Measurements from ENCODE around the gene SLC13A2.

GRCh38 chr17:28491286-28491685 lies 17.8 kb downstream of the SLC13A2 start:
- TF ChIP-seq CTCF (IDR thresholded peaks at IDR 0.05; ENCODE audit: insufficient read depth, low read depth, low read length) (no peak), EZH2 (IDR thresholded peaks at IDR 0.05; ENCODE audit: insufficient read depth, low read length) (no peak)

Data from astrocyte (in vitro differentiated cells and primary cell).